DOHH2 (cell line): Measurements from ENCODE around the gene MTSS2.

Experiments used
- EZH2phosphoT487 ChIP-seq: fragments of 200-600 bp; sonication (generic); IDR thresholded peaks from 2 replicates; pipeline ENCODE4 v1.6.1; 2017; ENCODE audit warnings: borderline replicate concordance, mild to moderate bottlenecking, antibody characterized with exemption, low read length, moderate library complexity, mixed read lengths
- TF ChIP-seq, protein P1 (sequence below): fragments of 200-600 bp; sonication (generic); IDR thresholded peaks from one replicate; pipeline ENCODE4 v1.5.1; 2014; ENCODE audit warnings: antibody characterized with exemption, mild to moderate bottlenecking, low read depth, low read length; ENCODE audit not compliant: poor library complexity, severe bottlenecking

- TF ChIP-seq, protein P1, sequence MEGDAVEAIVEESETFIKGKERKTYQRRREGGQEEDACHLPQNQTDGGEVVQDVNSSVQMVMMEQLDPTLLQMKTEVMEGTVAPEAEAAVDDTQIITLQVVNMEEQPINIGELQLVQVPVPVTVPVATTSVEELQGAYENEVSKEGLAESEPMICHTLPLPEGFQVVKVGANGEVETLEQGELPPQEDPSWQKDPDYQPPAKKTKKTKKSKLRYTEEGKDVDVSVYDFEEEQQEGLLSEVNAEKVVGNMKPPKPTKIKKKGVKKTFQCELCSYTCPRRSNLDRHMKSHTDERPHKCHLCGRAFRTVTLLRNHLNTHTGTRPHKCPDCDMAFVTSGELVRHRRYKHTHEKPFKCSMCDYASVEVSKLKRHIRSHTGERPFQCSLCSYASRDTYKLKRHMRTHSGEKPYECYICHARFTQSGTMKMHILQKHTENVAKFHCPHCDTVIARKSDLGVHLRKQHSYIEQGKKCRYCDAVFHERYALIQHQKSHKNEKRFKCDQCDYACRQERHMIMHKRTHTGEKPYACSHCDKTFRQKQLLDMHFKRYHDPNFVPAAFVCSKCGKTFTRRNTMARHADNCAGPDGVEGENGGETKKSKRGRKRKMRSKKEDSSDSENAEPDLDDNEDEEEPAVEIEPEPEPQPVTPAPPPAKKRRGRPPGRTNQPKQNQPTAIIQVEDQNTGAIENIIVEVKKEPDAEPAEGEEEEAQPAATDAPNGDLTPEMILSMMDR = no peak
- TF ChIP-seq EZH2phosphoT487 = no peak
Observed at GRCh38 chr16:70730031-70730430, 44.2 kb upstream of the MTSS2 start.
